ENCODE data around the gene SDF4. TPM values are rescaled to one million over a fixed set of nuclear protein-coding genes. Genes with fewer than 3 reads are reported as not detected.
A peak's percentile ranks its signal among the peaks of the same experiment; 100 is the strongest.

The SDF4 gene
- total and polyA plus RNA-seq, 2 of the 4 experiments (the other 2 are of a cell fraction), result 57.0 to 250 TPM

DNA sequence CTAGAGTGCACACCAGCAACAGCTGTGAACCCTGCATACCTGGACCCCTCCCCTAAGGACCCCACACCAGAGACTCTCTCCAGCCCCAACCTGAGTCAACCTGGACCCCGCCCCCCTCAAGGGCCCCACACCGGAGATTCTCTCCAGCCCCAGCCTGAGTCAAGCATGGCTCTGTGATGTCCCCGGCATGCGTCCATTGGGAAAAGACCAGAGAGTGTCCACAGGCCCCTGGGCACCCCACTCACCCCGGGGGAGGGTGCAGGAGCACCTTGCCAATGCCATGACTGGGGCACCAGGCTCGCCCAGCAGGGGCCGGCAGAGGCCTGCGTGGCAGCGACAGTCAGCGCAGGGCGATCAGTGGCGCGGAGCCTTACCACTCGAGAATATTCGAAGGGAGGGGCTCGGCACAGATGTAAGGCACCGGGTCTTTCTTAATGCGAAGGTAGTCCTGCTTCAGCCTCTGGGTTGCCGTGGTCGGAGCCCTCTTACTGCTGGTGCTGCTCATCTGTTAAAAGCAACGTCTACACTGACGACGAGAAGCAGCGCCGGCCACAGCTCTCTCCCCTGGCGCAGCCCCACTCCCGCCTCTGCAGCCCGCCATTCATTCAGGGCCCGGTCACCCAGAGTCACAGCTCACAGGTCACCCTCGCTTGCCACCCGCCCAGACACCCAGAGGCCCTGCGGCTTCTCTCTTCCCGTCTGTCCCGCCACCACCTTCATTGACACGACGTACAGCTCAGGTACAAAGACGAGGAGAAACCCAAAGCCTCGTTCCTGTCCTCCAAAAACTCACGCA, 35.9 kb upstream of the SDF4 start:
- Histone ChIP-seq H3K36me3 (ENCODE audit: control insufficient read depth, insufficient read depth, low read length) (peaks cover 52% of the 10 kb centered on the region), H2AK9ac (replicated peaks; ENCODE audit: low read depth, low read length, poor library complexity) (peak overlapping the region; percentile 23), H4K5ac (ENCODE audit: low read depth, low read length) (no peak overlapping the region), H3K56ac (ENCODE audit: extremely low read depth, insufficient read depth, low read length) (no peak overlapping the region), H3K14ac (replicated peaks; ENCODE audit: low read depth, low read length) (no peak overlapping the region; the same call in 1 of the 2 replicates), H3K4me2 (ENCODE audit: low read depth, low read length) (no peak overlapping the region), H4K91ac (ENCODE audit: insufficient read depth, low read depth, low read length) (peak overlapping the region; percentile 50; the same call in 1 of the 2 replicates), H3K9me1 (ENCODE audit: insufficient read depth, low read length) (peaks cover 36% of the 10 kb centered on the region), H2BK15ac (ENCODE audit: low read depth, low read length) (peak overlapping the region; percentile 41; the same call in 1 of the 3 replicates), H3K23ac (ENCODE audit: low read depth, low read length) (no peak overlapping the region), H3K27me3 (ENCODE audit: control insufficient read depth, insufficient read depth, low read length) (no peaks in the 10 kb centered on the region), H3K9me3 (ENCODE audit: control insufficient read depth, insufficient read depth, low read length) (no peaks in the 10 kb centered on the region), H3K79me1 (ENCODE audit: low read depth in 1 of 2, low read length in 2 of 2) (peaks cover 21 to 53% of the 10 kb centered on the region in 2 experiments), H2BK120ac (ENCODE audit: low read depth, low read length) (no peak overlapping the region), H4K8ac (ENCODE audit: low read depth in 2 of 2, low read length in 2 of 2) (peak overlapping the region in 1 of 2 experiments; percentile 68; a peak in 1 of 4 replicates), H2AK5ac (ENCODE audit: low read depth, low read length) (peak overlapping the region; percentile 94; the same call in 1 of the 2 replicates), H3K4me3 (ENCODE audit: insufficient read depth, low read depth, low read length) (no peak overlapping the region), H3K27ac (ENCODE audit: insufficient read depth, low read length) (peak overlapping the region; percentile 66; the same call in 1 of the 2 replicates), H4K20me1 (ENCODE audit: insufficient read depth, low read length) (peaks cover 22% of the 10 kb centered on the region), H3K4ac (ENCODE audit: low read depth, low read length) (peak overlapping the region; percentile 73; the same call in 1 of the 2 replicates), H2BK20ac (ENCODE audit: low read depth, low read length) (no peak overlapping the region), H2BK5ac (ENCODE audit: low read depth, low read length, poor library complexity, severe bottlenecking) (peak overlapping the region; percentile 57), H3K9ac (ENCODE audit: low read depth, low read length) (no peak overlapping the region), H3K18ac (ENCODE audit: low read depth, low read length) (no peak overlapping the region), H3K4me1 (ENCODE audit: control insufficient read depth, insufficient read depth, low read length) (peaks cover 46% of the 10 kb centered on the region), H2AFZ (replicated peaks; ENCODE audit: low read length, poor library complexity) (no peak overlapping the region)
- WGBS, 2 experiments (ENCODE audit: extremely low coverage in 2 of 2, insufficient read length in 1 of 2), result 95% methylated on average over 33 of the region's 39 CpGs; no CpG with 5 or more reads in 1 of the 2 experiments
- BruUV-seq (replicated peaks), result no TSS peak
- no peak for TF ChIP-seq RCOR1 (IDR thresholded peaks at IDR 0.05; ENCODE audit: insufficient replicate concordance, low read length)
- TF ChIP-seq, protein P1, sequence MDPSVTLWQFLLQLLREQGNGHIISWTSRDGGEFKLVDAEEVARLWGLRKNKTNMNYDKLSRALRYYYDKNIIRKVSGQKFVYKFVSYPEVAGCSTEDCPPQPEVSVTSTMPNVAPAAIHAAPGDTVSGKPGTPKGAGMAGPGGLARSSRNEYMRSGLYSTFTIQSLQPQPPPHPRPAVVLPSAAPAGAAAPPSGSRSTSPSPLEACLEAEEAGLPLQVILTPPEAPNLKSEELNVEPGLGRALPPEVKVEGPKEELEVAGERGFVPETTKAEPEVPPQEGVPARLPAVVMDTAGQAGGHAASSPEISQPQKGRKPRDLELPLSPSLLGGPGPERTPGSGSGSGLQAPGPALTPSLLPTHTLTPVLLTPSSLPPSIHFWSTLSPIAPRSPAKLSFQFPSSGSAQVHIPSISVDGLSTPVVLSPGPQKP (IDR thresholded peaks at IDR 0.05; ENCODE audit: borderline replicate concordance, low read depth, low read length), result no peak
- no peak for TF ChIP-seq POLR2A (IDR thresholded peaks at IDR 0.05; ENCODE audit: low read depth, low read length)
- TF ChIP-seq MAFK (IDR thresholded peaks at IDR 0.05; ENCODE audit: low read depth, low read length), result no peak
- intact Hi-C loops (cut with micrococcal nuclease), result no loop called here
- DNase-seq (no peak), ATAC-seq (ENCODE audit: low read depth) (no peak)
- dilution Hi-C loops (cut with HindIII; ENCODE audit: low sequenced_read_pairs, unreplicated experiment), result no loop called here
- in situ Hi-C loops (cut with MboI; ENCODE audit: low sequenced_read_pairs), result no loop called here
- POLR2A ChIA-PET (ENCODE audit: unreplicated experiment), result no interaction called here
- CTCF ChIA-PET, result no interaction called here

All from IMR-90 (cell line).